Parathyroid adenoma (tissue), 2 donors: ENCODE measurements around the gene KIR3DL2.
"Not testable (repeated sequence)": the region's sequence is repeated elsewhere in the genome, so short reads cannot be mapped to it uniquely, and the experiment has no call there.

Experiments
- H2AFZ ChIP-seq: fragments of 300-600 bp; sonication (generic); one replicate; pipeline ENCODE4 v1.7.0; 2017; ENCODE audit warnings: antibody characterized with exemption, mild to moderate bottlenecking
- H3K27ac ChIP-seq: fragments of 300-600 bp; sonication (generic); one replicate; pipeline ENCODE4 v1.7.0; 2017
- H3K27me3 ChIP-seq: fragments of 300-600 bp; sonication (generic); one replicate; pipeline ENCODE4 v1.7.0; 2017; ENCODE audit warnings: low read length; ENCODE audit not compliant: control insufficient read depth, insufficient read depth
- H3K36me3 ChIP-seq: fragments of 300-600 bp; sonication (generic); one replicate; pipeline ENCODE4 v1.7.0; 2017; ENCODE audit warnings: low read length; ENCODE audit not compliant: control insufficient read depth, insufficient read depth
- H3K4me1 ChIP-seq: fragments of 300-600 bp; sonication (generic); one replicate; pipeline ENCODE4 v1.7.0; 2017; ENCODE audit warnings: control low read depth
- H3K4me2 ChIP-seq: fragments of 300-600 bp; sonication (generic); one replicate; pipeline ENCODE4 v1.7.0; 2017; ENCODE audit warnings: low read length
- H3K4me3 ChIP-seq: fragments of 300-600 bp; sonication (generic); one replicate; pipeline ENCODE4 v1.7.0; 2017; ENCODE audit warnings: low read depth, low read length
- H3K79me2 ChIP-seq: fragments of 300-600 bp; sonication (generic); one replicate; pipeline ENCODE4 v1.7.0; 2017; ENCODE audit warnings: control low read depth
- H3K9ac ChIP-seq: fragments of 300-600 bp; sonication (generic); one replicate; pipeline ENCODE4 v1.7.0; 2017; ENCODE audit warnings: mild to moderate bottlenecking
- H3K9me3 ChIP-seq: fragments of 300-600 bp; sonication (generic); one replicate; pipeline ENCODE4 v1.7.0; 2017; ENCODE audit warnings: low read length; ENCODE audit not compliant: control insufficient read depth
- CTCF ChIP-seq: fragments of 300-600 bp; sonication (generic); IDR thresholded peaks from one replicate; pipeline ENCODE4 v1.7.0; 2017; ENCODE audit warnings: antibody characterized with exemption, mild to moderate bottlenecking
- donor health status: primary hyperparathyroidism.

KIR3DL2 gene

GRCh38 chr19:54850061-54850640 lies at the start of gene KIR3DL2:
TSS of gene KIR3DL2 (plus strand) at chr19:54850443. CDS start at chr19:54850476, 33 bp downstream.
- not testable (repeated sequence) for H3K36me3 ChIP-seq, H3K4me2 ChIP-seq, H3K27me3 ChIP-seq, H3K9ac ChIP-seq, H2AFZ ChIP-seq, H3K27ac ChIP-seq, H3K4me3 ChIP-seq, H3K4me1 ChIP-seq, H3K9me3 ChIP-seq, H3K79me2 ChIP-seq

GRCh38 chr19:54803410-54803809 lies 46.8 kb upstream of the KIR3DL2 start, which contains the start of gene KIR2DL4:
TSS of gene KIR2DL4 (plus strand) at chr19:54803610. CDS start at chr19:54803652, 42 bp downstream.
- no peak within 1 kb of the TSS for H3K9ac ChIP-seq
- no peaks in the 10 kb centered on the region for H3K4me1 ChIP-seq
- no peak within 1 kb of the TSS for H2AFZ ChIP-seq
- no peak within 1 kb of the TSS for H3K27ac ChIP-seq
- no peaks in the 10 kb centered on the region for H3K79me2 ChIP-seq
- TF ChIP-seq CTCF: no peak
- no peaks in the 10 kb centered on the region for H3K27me3 ChIP-seq
- no peaks in the 10 kb centered on the region for H3K36me3 ChIP-seq
- H3K4me3 ChIP-seq: no peak within 1 kb of the TSS
- no peaks in the 10 kb centered on the region for H3K9me3 ChIP-seq
- H3K4me2 ChIP-seq: no peak within 1 kb of the TSS

- Histone ChIP-seq H3K4me3 (no peak overlapping the region), H2AFZ (no peak overlapping the region), H3K27me3 (no peaks in the 10 kb centered on the region), H3K9ac (no peak overlapping the region), H3K4me1 (no peaks in the 10 kb centered on the region), H3K9me3 (no peaks in the 10 kb centered on the region), H3K4me2 (no peak overlapping the region), H3K36me3 (no peaks in the 10 kb centered on the region), H3K79me2 (no peaks in the 10 kb centered on the region), H3K27ac (no peak overlapping the region)
- no peak for TF ChIP-seq CTCF
Observed at GRCh38 chr19:54804101-54804500, 46.1 kb upstream of the KIR3DL2 start.

GRCh38 chr19:54804571-54804970 lies 45.7 kb upstream of the KIR3DL2 start:
- no peak overlapping the region for H3K9ac ChIP-seq
- H3K27me3 ChIP-seq: no peaks in the 10 kb centered on the region
- H3K36me3 ChIP-seq: no peaks in the 10 kb centered on the region
- H3K79me2 ChIP-seq: no peaks in the 10 kb centered on the region
- H3K4me1 ChIP-seq: no peaks in the 10 kb centered on the region
- H2AFZ ChIP-seq: no peak overlapping the region
- H3K4me2 ChIP-seq: no peak overlapping the region
- H3K4me3 ChIP-seq: no peak overlapping the region
- H3K27ac ChIP-seq: no peak overlapping the region
- TF ChIP-seq CTCF: no peak
- no peaks in the 10 kb centered on the region for H3K9me3 ChIP-seq

GRCh38 chr19:54805665-54806515 lies 44.4 kb upstream of the KIR3DL2 start:
- TF ChIP-seq CTCF: no peak

More at GRCh38 chr19:54805665-54806515, 44.4 kb upstream of the KIR3DL2 start:
- Histone ChIP-seq H3K36me3 (no peaks in the 10 kb centered on the region), H3K79me2 (no peaks in the 10 kb centered on the region), H3K9ac (no peak overlapping the region), H2AFZ (no peak overlapping the region), H3K9me3 (no peaks in the 10 kb centered on the region), H3K4me2 (no peak overlapping the region), H3K4me3 (no peak overlapping the region), H3K4me1 (no peaks in the 10 kb centered on the region), H3K27me3 (no peaks in the 10 kb centered on the region), H3K27ac (no peak overlapping the region)
